GM10847 (cell line): Measurements from ENCODE around the gene DUSP23.

Experiments used
- POLR2A ChIP-seq: IDR thresholded peaks from 2 replicates; pipeline ENCODE4 v1.6.1; 2011; ENCODE audit not compliant: insufficient read length; ENCODE audit errors: extremely low read depth

Gene DUSP23

DNA sequence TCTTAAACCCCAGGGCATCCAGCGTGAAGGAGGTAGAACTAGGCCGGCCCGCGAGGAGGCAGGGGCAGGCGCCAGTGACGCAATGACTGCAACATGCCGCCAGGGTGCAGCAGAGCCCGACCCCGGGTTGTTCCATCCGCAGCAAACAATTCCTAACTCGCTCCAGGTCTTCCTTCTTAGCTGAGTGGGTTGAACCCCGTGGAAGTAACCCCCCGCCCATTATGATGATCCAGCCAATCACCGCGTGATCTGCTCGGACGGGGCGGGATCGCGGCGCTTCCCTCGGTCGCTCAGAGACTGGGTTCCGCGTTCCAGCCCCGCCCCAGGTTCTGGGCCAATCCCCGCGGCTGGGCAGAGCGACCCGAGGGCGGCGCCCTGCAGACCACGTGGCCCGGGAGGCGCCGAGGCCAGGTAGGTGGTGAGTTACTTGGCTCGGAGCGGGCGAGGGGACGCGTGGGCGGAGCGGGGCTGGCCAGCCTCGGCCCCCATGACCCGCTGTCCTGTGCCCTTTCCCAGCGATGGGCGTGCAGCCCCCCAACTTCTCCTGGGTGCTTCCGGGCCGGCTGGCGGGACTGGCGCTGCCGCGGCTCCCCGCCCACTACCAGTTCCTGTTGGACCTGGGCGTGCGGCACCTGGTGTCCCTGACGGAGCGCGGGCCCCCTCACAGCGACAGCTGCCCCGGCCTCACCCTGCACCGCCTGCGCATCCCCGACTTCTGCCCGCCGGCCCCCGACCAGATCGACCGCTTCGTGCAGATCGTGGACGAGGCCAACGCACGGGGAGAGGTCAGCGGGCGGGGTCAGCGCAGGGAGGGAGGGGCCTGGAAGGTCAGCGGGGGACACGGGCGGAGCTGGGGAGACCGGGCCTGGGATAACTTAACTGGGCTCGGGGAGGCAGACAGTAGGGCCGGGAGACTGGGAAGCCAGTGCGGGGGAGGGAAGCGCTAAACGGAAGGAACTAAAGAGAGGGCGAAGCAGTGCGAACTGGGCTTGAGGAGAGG lies at the start of gene DUSP23:
DUSP23 (plus strand) TSS at position 380 of the 1,000 bp plus-strand sequence; CDS start at position 519, 139 bp downstream.
- no peak for TF ChIP-seq POLR2A

DNA sequence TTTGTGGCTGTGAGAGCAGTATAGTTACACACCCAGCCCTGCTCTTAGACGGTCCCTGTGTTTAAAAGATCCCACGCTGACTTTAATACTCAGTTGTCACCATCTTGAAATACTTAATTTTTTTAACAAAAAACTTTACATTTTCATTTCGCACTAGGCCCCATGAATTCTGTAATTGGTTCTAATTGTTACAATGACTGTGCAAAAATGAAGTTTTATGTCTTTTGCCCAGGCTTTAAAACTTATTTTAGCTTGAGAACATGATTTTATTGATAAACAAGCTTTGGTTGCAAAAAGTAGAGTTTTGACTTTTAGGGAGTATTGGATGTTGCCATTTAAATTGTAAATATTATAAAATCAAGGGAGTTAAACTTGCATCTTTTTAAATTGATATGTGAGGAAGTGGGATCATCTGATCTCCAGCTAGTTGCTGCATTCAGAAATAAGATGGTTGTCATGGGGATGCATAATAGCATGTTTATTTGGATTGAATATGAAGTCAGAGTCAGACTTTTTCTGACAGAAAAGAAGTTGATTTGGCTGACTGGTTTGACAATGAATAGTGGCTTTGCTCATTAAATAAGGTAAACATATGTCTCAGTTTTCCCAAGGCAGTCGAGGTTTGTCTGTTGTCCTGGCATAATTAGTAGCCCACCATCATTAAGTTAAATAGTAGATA lies 43.4 kb upstream of the DUSP23 start:
- TF ChIP-seq POLR2A, result no peak

DNA sequence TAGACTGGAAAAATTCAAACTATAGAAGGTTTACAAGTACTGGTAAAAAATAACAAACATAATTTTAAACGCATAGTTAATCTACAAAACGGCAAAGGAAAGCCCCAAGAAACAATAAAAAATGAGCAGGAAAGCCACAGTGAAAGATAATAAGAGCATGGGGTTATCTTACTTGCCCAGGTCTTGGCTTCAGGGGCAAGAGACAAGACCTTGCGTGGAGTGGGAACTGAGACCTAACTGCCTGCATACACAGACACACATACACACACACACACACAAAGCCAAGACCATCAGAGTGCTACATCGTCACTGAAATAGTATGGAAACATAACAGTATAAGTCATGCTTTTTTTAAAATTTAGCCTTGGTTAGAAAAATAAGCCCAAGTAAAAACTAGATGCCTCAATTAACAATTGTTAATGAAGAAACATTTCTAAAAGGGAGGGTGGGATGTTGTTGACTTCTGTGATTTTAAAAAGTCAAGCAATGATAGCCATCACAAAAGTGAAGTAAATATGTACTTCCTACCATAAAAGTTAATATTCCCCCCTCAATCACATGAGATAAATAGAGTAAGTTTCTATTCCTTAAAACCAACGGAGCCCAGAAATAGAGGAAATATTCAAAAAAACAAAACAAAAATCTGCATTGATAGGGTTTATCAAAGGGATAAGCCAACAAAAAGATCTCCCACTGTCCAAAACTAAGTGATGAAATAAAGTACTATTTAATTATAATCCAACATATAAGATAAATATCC lies 36.9 kb upstream of the DUSP23 start:
- TF ChIP-seq POLR2A, result no peak

DNA sequence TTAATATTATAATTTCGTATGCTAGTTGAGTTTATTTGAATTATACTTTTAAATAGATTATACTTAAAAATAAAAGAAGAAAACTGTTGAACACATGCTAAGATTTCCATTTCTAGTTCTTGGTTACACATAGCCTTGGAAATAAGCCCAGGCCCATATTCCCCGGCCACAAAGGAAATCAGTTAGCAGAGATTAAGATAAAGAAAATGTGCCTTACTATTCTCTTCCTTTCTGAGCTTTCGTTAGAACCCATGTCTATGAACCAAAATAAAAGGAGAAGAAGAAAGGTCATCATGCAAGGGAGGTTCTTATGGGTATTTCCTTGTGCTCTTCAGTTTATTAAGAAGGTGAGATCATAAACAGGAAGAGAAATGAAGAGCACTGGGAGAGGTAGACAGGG lies 34.1 kb upstream of the DUSP23 start:
- TF ChIP-seq POLR2A, result no peak

DNA sequence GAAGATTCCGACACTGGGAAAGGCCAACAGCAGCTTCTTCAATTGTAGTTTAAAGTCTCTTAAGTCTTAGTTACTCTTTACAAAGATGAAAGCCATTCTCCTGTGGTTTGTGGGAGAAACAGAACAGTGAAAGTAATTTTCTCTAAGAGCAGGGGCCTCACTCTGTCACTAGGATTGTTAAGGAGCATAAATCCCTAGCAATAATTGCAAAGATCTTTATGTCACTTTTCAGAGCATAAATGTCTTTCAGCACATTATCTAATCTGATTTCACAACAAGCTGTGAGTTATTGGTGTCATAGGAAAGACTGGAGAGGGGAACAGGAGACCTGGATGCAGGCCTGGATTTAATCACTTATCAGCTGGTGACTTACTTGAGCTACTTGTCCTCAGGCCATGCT lies 32.4 kb upstream of the DUSP23 start:
- no peak for TF ChIP-seq POLR2A

DNA sequence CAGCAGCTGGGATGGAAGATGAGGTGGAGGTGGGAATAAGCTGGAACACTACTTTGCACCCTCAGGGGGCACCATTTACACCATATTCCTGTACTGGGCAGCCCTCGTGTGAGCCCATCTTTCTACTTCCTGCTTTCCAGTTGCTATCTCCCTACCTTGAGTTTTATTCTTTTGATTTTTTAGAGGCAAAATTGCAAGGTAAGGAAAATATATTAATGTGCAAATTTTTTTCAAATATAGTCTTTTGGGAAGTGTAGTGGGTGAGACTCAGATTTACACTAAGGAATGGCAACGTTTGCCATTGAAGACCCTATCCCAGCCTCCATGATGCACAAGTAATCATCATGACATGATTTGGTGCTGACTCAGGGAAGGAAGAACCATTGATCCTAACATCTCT lies 31.1 kb upstream of the DUSP23 start:
- TF ChIP-seq POLR2A, result no peak

DNA sequence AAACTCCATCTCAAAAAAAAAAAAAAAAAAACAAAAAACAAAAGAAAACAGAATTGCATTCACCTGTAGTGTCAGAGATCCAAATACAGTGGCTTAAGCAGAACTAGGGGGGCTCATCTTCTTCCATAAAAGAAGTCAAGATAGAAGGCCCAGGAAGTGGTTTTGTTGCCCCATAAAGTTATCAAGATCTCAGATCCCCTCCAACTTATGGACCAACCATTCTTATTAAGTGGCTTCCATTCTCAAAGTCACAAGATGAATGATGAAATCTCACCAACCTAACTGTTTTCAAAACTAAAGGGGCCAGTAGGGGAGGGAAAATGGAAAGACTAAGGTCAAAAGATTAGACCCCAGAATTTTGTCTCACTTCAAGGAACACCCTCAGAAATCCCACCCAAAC lies 30.1 kb upstream of the DUSP23 start:
- TF ChIP-seq POLR2A, result no peak

DNA sequence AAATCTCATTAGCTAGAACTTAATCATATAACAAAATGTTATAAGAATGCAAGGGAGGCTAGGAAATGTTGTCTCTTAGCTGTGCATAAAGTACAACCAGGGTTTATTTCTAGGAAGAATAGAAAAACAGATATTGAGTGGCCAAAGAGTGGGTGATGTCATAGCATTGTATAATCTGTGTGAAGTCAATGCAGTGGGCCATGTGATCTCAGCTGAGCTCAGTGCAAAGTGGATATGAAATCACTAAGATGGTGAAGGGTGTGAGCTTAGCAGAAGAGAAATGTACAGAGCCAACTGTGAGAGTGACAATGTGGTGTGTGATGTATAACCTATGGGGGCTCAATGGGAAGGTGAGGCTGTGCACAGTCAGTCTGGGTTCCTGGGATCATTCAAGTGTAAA lies 29.7 kb upstream of the DUSP23 start:
- TF ChIP-seq POLR2A, result no peak

DNA sequence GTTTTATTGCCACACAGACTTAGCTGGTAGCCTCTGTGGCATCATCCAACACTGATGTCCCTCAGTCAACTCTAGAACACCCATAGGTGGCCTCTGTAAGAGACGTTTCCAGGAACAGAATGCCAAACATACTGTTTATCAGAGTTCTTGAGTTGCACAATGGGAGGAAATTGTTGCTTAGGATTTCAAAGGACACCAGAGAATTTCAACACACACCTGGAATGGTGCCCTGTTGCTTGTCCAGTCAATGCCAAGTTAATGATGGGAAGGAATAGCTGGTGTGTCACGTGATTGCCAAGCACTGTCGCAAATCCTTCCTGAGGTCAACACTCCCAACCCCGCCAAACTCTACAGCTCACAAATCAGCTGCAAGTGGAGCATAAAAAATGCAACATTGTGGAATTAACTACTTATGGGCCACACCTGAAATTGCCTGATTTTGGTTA lies 28.6 kb upstream of the DUSP23 start:
- TF ChIP-seq POLR2A, result no peak

DNA sequence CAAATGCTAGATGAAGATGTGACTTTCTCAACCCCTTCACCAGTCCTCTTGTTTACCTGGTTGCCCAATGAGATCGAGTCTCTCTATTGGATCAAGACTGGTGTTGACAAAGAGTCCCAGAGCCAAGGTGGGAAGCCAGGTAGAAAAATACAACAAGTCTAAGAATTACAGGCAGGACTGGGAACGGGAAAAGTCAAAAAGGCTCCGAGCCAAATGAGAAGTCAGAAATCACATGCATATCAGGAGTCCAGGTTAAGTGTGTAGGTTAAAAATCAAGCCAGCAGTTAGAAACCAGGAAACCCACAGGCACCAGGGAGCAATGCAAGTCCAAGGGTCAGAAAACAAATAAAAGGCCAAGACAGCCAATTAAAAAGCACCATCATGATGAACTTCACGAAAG lies 27.4 kb upstream of the DUSP23 start:
- no peak for TF ChIP-seq POLR2A

DNA sequence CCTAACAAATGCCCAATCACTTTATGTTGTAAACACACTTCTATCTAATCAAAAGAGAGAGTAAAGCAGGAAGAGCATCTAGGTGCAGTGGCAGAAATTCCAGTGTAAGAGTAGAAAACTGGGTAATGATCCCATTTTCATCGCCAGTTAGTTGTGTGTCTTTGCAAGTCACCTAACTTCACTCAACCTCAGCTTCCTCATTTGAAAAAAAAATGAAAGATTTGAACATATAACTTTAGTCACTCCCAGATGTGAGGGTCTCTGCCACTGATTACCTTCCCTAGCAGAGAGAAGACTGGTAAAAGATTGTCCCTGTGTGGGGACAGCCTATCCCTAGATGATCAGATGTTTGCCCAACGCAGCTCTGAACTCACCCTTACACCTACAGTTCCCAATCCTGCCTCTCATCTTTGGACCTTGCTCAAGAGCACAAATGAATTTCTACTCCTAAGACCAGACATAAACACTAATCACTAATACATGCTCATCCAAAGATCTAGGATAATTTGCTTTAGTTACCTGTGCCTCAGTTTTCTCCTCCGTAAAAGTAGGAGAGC lies 25.2 kb upstream of the DUSP23 start:
- no peak for TF ChIP-seq POLR2A

DNA sequence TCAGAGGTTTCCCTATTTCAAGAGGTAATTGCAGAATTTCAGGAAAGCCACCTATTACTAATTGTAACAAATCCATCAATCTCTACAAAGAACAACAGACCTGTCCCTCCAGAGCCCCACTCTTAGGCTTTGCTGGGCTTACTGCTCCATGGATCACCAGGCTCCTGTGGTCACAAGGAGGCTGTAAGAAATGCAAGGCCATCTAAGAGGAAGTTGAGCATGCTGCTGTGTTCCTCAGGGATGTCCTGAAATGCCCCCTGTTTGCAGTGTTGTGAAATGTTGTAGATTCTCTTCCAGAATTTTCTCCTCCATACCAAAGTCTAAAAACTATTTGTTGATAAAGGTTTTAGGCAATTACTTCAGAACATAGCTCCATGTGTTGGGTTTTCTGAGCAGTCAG lies 24.4 kb upstream of the DUSP23 start:
- no peak for TF ChIP-seq POLR2A

DNA sequence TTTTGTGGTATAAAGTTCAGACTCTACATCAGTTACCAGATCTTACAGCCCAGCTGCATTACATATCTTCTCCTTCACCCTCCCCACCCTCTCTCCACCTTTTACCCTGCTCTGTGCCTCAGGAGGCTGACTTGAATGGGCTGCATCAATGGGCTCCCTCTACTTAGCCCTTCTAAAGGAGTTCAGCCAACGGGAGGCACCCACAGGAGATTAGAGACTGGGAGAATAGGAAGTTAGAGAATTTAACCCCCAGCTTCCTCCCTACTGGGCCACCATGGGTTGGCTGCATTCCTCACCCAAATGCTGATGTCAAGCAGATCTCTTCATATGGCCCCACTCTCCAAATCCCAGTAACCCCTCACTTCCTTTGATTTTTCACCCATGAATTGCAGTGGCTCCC lies 17.1 kb upstream of the DUSP23 start:
- TF ChIP-seq POLR2A, result no peak

DNA sequence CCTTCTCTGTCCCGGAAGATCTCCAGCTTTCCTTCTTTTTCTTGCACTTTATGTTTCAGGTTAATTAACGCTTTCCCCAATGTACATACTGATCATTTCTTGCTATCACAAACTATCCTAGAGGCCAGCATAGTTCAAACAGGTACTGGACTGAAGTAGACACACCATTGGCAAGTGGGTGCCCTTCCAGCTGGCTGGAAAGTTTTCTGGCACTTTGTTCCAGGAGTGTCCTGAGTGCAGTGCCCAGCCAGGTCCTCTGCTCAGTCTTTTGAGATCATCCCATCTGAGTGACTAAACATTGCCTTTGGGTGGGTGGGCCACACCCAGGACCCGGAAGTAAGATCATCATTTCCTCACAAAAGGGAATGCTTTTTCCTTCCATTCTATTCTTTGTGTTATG lies 15.0 kb upstream of the DUSP23 start:
- no peak for TF ChIP-seq POLR2A

DNA sequence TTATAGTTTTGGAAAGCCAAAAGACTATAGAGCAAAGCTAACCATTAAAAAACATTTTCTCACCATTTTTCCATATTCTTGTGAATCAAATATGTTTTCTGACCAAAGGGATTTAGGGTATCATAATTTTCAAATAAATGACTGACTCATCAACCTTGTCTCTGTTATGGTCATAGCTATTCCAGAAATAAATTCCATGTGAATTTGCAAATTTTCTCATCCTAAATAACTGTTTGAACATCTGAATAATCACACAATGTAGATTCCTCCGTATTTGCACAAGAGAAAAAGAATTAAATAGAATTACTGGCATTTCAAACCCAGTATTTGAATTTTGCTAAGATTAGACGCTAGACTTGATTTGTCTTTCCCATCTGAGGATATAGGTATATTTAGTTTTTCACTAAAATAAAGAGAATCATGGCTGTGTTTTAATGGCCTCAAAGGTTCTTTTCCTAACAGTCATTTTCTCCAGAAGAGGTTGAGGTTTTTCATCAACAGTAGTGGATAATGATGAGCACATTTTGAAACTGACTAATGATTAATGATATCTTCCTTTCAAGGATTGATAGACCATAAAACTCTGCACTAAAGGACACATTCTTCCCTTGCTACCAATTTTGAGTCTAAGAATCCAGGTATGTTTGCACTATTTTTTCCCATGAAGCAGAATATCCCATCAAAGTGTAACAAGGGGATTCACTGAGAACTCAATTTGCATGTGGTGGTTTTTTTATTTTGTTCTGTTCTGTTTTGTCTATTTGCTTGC lies 9.5 kb upstream of the DUSP23 start:
- no peak for TF ChIP-seq POLR2A

DNA sequence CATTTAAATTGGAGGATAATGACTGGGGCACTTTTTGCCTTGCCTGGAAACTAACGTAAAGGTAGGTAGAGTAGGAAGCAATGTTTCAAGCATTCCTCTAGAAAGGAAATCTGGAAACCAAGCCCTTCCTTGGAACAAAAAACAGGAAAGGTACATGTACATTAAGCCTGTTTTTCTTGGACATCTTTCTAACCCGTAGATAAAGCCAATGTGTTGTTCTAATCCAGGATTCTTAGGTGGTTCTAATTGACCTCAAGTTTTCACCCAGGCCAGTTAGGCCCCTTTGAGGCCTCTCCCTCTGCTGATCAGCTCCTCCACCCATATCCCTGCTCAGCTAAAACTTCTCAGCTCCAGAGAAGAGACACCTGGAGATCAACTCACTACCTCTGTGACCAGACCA lies 6.3 kb upstream of the DUSP23 start:
- no peak for TF ChIP-seq POLR2A
